Smooth muscle cell of the brain vasculature (primary cell): ENCODE data around the gene SLC22A6.

Experiments used
- DNase-seq: peaks from one replicate; pipeline ENCODE4 v3.0.0-alpha.2; 2012; ENCODE audit warnings: low read depth, low spot score

The SLC22A6 gene

DNA sequence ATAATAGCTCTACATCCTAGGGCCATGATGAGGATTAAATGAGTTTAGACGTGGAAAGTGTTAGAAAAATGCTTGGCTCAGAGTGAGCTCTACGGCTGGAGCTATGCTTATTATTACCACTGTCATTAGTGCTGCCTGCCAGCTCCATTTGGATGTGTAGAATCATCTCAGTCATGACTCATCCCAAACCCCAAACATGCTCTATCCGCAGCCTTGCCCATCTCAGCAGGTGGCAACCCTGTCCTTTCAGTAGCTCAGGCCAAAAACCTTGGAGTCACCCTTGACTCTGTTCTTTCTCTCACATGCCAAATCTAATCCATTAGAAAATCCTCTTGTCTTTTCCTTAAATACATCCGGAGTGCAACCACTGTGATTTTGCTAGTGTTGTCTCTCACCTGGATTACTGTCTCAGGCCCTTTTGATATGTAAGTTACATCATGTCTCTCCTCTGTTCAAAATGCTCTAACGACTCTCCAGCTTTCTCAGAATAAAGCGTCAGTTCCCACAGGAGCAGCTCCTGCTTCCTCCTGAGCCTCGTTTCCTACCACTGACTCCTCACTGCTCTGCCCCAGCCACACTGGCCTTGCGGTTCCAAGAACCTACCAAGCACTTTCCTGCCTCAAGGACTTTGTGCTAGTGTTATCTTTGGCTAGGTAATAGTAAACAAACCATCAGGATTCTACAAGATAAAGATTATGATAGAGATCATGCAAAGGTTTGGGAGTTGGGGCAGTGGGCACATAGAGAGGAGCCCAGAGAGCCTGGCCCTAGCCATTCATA, 53.1 kb downstream of the SLC22A6 start:
- DNase-seq = no peak

DNA sequence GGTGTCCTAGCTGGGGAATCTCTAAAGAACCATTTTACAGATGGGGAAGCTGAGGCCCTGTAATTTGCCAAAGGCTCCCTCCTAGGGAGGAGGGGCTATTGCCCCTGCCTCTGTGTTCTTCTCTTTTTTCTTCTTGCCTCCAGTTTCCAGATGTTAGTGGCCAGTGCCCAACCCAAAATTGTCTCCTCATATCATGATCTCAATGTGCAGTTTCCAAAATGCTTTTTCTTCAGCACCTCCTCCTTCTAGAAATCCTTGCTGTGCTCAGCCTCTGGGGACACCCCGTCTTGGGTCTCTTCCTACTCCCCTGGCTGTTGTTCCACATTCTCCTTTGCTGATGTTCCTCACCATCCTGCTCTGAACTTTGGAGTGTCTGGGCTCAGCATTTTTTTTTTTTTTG, 54.1 kb downstream of the SLC22A6 start:
- no peak for DNase-seq

DNA sequence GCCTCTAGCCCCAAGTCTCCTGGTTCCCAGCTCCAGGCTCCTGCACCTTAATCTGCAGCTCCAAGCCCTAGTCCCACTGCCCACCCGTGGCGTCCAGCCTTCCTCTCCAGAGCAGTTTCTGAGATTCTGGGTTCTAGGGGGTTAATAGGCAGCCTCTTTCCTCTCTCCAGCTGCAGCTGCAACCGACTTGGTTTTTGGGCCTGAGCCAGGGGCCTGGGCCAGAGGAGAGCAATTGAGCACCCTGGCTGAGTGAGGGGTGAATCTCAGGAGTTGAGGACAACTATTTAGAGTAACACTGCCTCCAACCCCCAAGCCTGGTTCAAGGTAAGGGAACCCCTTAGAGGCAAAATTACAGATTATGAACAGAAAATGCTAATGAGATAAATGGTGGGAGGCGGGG, 54.6 kb downstream of the SLC22A6 start:
- no peak for DNase-seq

DNA sequence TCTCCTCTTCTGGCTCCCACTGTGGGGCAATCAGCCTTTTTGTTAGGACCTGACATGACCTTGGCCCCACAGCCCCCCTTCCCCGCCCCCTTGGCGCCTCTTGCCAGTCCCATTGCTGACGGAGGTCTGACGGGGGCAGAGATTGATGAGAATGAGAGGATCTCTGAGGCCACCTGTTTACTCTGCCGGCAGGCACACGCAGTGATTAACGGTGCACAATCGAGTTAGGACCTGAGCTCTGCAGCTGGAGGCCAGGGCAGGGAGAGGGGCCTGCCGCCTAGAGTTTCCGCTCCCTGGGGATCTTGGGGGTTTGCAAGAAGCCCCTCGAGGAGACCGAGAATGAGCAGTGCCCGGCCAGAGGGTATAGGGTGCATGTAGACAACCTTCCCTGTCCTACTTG, 56.8 kb downstream of the SLC22A6 start:
- no peak for DNase-seq

DNA sequence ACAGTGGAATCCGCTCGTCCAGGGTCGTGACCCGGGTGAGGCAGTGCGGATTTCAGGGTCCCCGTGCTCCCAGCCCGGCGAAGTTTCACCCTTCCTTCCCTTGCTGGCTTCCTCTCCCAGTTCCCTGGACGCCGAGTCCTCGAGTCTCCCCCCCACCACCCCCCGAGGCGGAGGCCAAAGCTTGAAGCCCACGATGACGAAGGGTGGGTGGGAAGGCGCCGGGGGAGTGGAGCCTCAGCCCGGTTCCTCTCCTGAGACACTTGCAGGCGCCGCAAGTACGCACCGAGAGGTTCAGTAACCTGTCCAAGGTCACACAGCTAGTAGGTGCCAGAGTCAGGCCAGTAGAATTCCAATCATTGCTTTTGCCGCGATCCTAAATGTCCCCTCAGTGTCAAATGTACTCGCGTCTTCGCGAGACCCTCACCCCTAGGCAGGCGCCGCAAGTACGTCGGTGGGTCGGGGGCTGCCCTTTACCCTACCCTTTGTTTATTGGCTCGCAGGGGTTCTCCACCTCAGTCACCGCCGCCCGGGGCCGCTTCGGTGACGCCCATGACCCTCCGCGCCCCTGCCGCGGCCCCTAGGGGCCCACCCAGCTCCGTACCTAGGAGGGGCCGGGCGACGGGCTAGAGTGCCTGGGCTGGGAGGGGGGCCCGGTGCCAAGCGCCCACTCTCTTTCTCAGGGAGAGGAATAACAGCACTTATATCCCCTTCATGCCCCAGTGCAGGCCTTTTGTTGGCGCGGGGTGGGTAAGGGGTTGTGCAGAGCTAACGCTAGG, 57.9 kb downstream of the SLC22A6 start:
- no peak for DNase-seq
